CD8-positive, alpha-beta memory T cell (primary cell): ENCODE data around the gene SCAF8. TPM values are rescaled to one million over a fixed set of nuclear protein-coding genes. Genes with fewer than 3 reads are reported as not detected.
A peak's percentile ranks its signal among the peaks of the same experiment; 100 is the strongest.

Experiments
- CTCF ChIA-PET: fragments of 350-600 bp; sonication (Branson Sonifier 250); formaldehyde crosslinking; loops from one replicate; lab custom pipeline; 2021; ENCODE audit warnings: antibody characterized with exemption; lab: Charles Lee
- POLR2A ChIA-PET: fragments of 350-600 bp; sonication (Branson Sonifier 250); formaldehyde crosslinking; loops from one replicate; lab custom pipeline; 2021; ENCODE audit warnings: antibody characterized with exemption; lab: Charles Lee
- DNase-seq, 5 donors: peaks; one replicate each; pipeline versions ENCODE4 v3.0.0 to v3.0.0-alpha.2; 2020 to 2022; ENCODE audit warnings: mixed read lengths in 1 of 5
- H3K27ac ChIP-seq: one replicate; pipeline ENCODE4 v1.7.0; 2013; ENCODE audit warnings: low read depth, mild to moderate bottlenecking, low read length, moderate library complexity
- H3K27me3 ChIP-seq: 2 replicates; pipeline ENCODE4 v1.7.0; 2013; ENCODE audit warnings: low read length, mild to moderate bottlenecking; ENCODE audit not compliant: insufficient read depth, poor library complexity, severe bottlenecking
- H3K36me3 ChIP-seq: 2 replicates; pipeline ENCODE4 v1.7.0; 2013; ENCODE audit warnings: mild to moderate bottlenecking, low read length, moderate library complexity; ENCODE audit not compliant: insufficient read depth
- H3K4me1 ChIP-seq: 2 replicates; pipeline ENCODE4 v1.7.0; 2013; ENCODE audit warnings: mild to moderate bottlenecking, low read length, moderate library complexity; ENCODE audit not compliant: insufficient read depth
- H3K4me3 ChIP-seq: 2 replicates; pipeline ENCODE4 v1.7.0; 2013; ENCODE audit warnings: mild to moderate bottlenecking, low read length
- H3K9me3 ChIP-seq: 2 replicates; pipeline ENCODE4 v1.7.0; 2013; ENCODE audit warnings: mild to moderate bottlenecking, low read length
- H3K27ac Mint-ChIP-seq, 8 donors: one replicate each; pipeline ENCODE4 v1.8.0; 2020 to 2021; ENCODE audit warnings: mixed read lengths in 8 of 8, mild to moderate bottlenecking in 6 of 8, inconsistent platforms in 3 of 8, moderate library complexity in 3 of 8
- H3K27me3 Mint-ChIP-seq, 2 donors: one replicate each; pipeline ENCODE4 v1.8.0; 2020 to 2021; ENCODE audit warnings: mixed read lengths in 2 of 2, mild to moderate bottlenecking in 1 of 2, moderate library complexity in 1 of 2
- H3K36me3 Mint-ChIP-seq, 3 donors: one replicate each; pipeline ENCODE4 v1.8.0; 2020 to 2021; ENCODE audit warnings: mixed read lengths in 3 of 3, inconsistent platforms in 1 of 3, mild to moderate bottlenecking in 1 of 3
- H3K4me1 Mint-ChIP-seq, 3 donors: one replicate each; pipeline ENCODE4 v1.8.0; 2020 to 2021; ENCODE audit warnings: mixed read lengths in 3 of 3, inconsistent platforms in 1 of 3, mild to moderate bottlenecking in 1 of 3
- H3K4me3 Mint-ChIP-seq, 7 donors: one replicate each; pipeline ENCODE4 v1.8.0; 2020 to 2021; ENCODE audit warnings: mixed read lengths in 7 of 7, mild to moderate bottlenecking in 6 of 7, moderate library complexity in 4 of 7, inconsistent platforms in 2 of 7
- H3K9me3 Mint-ChIP-seq, 5 donors: one replicate each; pipeline ENCODE4 v1.8.0; 2020 to 2022; ENCODE audit warnings: mixed read lengths in 5 of 5, mild to moderate bottlenecking in 3 of 5, moderate library complexity in 2 of 5, inconsistent platforms in 1 of 5
- polyA plus RNA-seq: library from polyadenylated mRNA; unstranded; fragments of 300-500 nt; fragmentation: Illumina TruSeq; gene quantifications from one replicate; pipeline ENCODE4 v1.2.3, GENCODE V29; 2021
- total RNA-seq, 2 experiments: library from RNA; stranded (reverse); gene quantifications; one replicate each; pipeline ENCODE4 v1.2.3, GENCODE V29; 2021

The SCAF8 gene
- total RNA-seq (10 to 100 TPM; 37.1 to 39.8 TPM), polyA plus RNA-seq (16.2 TPM)

DNA sequence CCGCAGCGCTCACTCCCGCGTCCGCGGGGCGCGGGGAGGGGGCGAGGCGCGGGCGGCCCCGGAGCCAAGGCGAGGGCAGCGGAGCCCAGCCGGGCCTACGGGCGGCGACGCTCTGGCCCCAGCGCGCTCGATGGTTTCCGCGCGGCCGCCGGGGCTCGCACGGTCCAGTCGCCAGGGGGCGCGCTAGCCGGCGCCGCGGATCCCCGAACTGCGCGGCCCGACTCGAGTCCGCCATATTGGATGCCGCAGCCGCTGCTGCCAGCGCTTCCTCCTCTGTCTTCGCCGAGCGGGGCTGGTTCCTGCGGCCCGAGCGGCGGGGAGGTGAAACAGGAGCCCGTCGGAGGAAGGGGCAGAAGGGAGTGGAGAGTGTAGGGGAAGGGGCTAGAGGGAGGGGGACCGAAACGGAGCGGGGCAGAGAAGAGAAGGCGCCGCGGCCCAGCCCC is at the start of gene SCAF8:
SCAF8 (plus strand) TSS at position 234 of the 443 bp plus-strand sequence. CDS start 485 bp downstream, outside the sequence.
- Mint-ChIP-seq H3K9me3 (no peaks in the 10 kb centered on the region), H3K27me3 (peaks cover 0 to 2% of the 10 kb centered on the region in 2 donors), H3K4me1 (peaks cover 36 to 46% (median 42%) of the 10 kb centered on the region in 3 donors), H3K27ac (peak within 1 kb of the TSS; percentile 90 to 99 (median 95)), H3K36me3 (peaks cover 0 to 24% (median 2%) of the 10 kb centered on the region in 3 donors), H3K4me3 (peak within 1 kb of the TSS; percentile 86 to 96 (median 91))
- DNase-seq: peak; percentile 76 to 89 (median 86)
- ChIA-PET CTCF (interaction anchor here (1.4 kb wide), 1 partner anchor 73 kb away, joined by 4 read pairs; no protein-coding TSS in a partner anchor), POLR2A (interaction anchor here (0.7 kb wide), 1 partner anchor 385 kb away, joined by 3 read pairs; no protein-coding TSS in a partner anchor)
- peaks cover 42% of the 10 kb centered on the region for H3K4me1 ChIP-seq
- no peaks in the 10 kb centered on the region for H3K36me3 ChIP-seq
- no peaks in the 10 kb centered on the region for H3K9me3 ChIP-seq
- H3K4me3 ChIP-seq: peak within 1 kb of the TSS; percentile 74
- H3K27ac ChIP-seq: peak within 1 kb of the TSS; percentile 86
- no peaks in the 10 kb centered on the region for H3K27me3 ChIP-seq

GRCh38 chr6:154683756-154684523 is 49.3 kb upstream of the SCAF8 start:
- DNase-seq: no peak
- Histone ChIP-seq H3K9me3 (no peaks in the 10 kb centered on the region), H3K27ac (no peak overlapping the region), H3K4me3 (no peak overlapping the region), H3K36me3 (no peaks in the 10 kb centered on the region), H3K4me1 (no peaks in the 10 kb centered on the region), H3K27me3 (no peaks in the 10 kb centered on the region)
- no peaks in the 10 kb centered on the region for H3K27me3 Mint-ChIP-seq
- peak overlapping the region in 4 of 7 donors; percentile 3 to 38 (median 18) for H3K4me3 Mint-ChIP-seq
- no peaks in the 10 kb centered on the region for H3K9me3 Mint-ChIP-seq
- H3K36me3 Mint-ChIP-seq: no peaks in the 10 kb centered on the region
- H3K27ac Mint-ChIP-seq: peak overlapping the region in 6 of 8 donors; percentile 1 to 86 (median 38)
- ChIA-PET POLR2A (no interaction called here), CTCF (interaction anchor here (2.7 kb wide), 1 partner anchor 8 kb away, joined by 20 read pairs; no protein-coding TSS in a partner anchor)
- H3K4me1 Mint-ChIP-seq: peaks cover 9 to 11% (median 10%) of the 10 kb centered on the region in 3 donors

DNA sequence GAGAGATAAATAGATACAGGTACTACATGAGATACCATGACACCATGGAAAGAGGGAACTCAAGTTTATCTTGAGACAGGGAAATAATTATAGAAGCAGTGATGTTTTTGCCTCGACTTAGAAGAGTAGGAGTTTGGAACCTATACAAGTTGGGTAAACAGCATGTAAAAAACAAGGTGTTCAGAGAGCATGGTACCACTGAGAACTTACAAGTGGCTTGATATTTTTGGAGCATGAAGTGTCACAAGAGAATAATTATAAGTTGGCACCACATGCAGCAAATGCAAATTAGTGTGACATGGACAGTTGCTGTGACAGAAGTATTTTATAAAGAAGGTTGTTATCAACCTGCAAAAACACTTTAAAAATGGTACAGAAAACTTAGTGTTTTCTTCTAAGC is 47.1 kb upstream of the SCAF8 start:
- H3K27me3 ChIP-seq: no peaks in the 10 kb centered on the region
- peaks cover 0 to 2% of the 10 kb centered on the region in 2 donors for H3K27me3 Mint-ChIP-seq
- no peaks in the 10 kb centered on the region for H3K9me3 Mint-ChIP-seq
- no peak overlapping the region for H3K4me3 ChIP-seq
- H3K27ac Mint-ChIP-seq: no peak overlapping the region
- H3K27ac ChIP-seq: no peak overlapping the region
- H3K36me3 ChIP-seq: no peaks in the 10 kb centered on the region
- ChIA-PET CTCF (no interaction called here), POLR2A (no interaction called here)
- H3K36me3 Mint-ChIP-seq: no peaks in the 10 kb centered on the region
- DNase-seq: no peak
- H3K9me3 ChIP-seq: no peaks in the 10 kb centered on the region
- peaks cover 9 to 11% (median 10%) of the 10 kb centered on the region in 3 donors for H3K4me1 Mint-ChIP-seq
- H3K4me3 Mint-ChIP-seq: no peak overlapping the region
- H3K4me1 ChIP-seq: no peaks in the 10 kb centered on the region

GRCh38 chr6:154689493-154690255 is 43.5 kb upstream of the SCAF8 start:
- H3K4me1 Mint-ChIP-seq: no peaks in the 10 kb centered on the region
- POLR2A ChIA-PET: no interaction called here

GRCh38 chr6:154690857-154691256 is 42.4 kb upstream of the SCAF8 start:
- Mint-ChIP-seq H3K4me3 (no peak overlapping the region), H3K27ac (no peak overlapping the region)
- POLR2A ChIA-PET: no interaction called here

More at GRCh38 chr6:154689493-154690255, 43.5 kb upstream of the SCAF8 start:
- H3K9me3 Mint-ChIP-seq: no peaks in the 10 kb centered on the region
- Histone ChIP-seq H3K4me1 (no peaks in the 10 kb centered on the region), H3K9me3 (no peaks in the 10 kb centered on the region), H3K4me3 (no peak overlapping the region), H3K27me3 (no peaks in the 10 kb centered on the region), H3K27ac (no peak overlapping the region), H3K36me3 (no peaks in the 10 kb centered on the region)
- H3K4me3 Mint-ChIP-seq: no peak overlapping the region
- peaks cover 0 to 3% of the 10 kb centered on the region in 2 donors for H3K27me3 Mint-ChIP-seq
- no peak overlapping the region for H3K27ac Mint-ChIP-seq
- CTCF ChIA-PET: no interaction called here
- no peak for DNase-seq
- no peaks in the 10 kb centered on the region for H3K36me3 Mint-ChIP-seq

DNA sequence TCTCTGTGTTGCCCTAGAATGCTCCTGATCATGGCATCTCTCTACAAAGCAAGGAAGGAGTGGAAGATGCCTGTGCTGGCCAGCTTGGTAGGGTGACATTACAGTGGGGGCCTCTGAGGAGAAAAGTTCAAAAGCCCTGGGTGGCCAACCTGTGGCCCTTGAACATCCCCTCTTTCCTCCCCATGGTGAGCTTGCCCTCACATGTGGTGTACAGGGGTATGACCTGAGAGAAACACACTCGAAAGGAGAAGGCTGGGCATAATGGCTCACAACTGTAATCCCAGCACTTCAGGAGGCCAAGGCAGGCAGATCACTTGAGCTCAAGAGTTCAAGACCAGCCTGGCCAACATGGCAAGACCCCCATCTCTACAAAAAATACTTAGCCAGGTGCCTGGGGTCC is 36.6 kb upstream of the SCAF8 start:
- Mint-ChIP-seq H3K4me3 (no peak overlapping the region), H3K27me3 (peaks cover 0 to 3% of the 10 kb centered on the region in 2 donors), H3K9me3 (no peaks in the 10 kb centered on the region), H3K27ac (no peak overlapping the region), H3K4me1 (no peaks in the 10 kb centered on the region), H3K36me3 (no peaks in the 10 kb centered on the region)
- ChIA-PET CTCF (interaction anchor here (0.9 kb wide), 1 partner anchor 21 kb away, joined by 3 read pairs; no protein-coding TSS in a partner anchor), POLR2A (no interaction called here)
- Histone ChIP-seq H3K36me3 (no peaks in the 10 kb centered on the region), H3K9me3 (no peaks in the 10 kb centered on the region), H3K27me3 (no peaks in the 10 kb centered on the region), H3K27ac (no peak overlapping the region), H3K4me3 (no peak overlapping the region), H3K4me1 (no peaks in the 10 kb centered on the region)
- no peak for DNase-seq

More at GRCh38 chr6:154690857-154691256, 42.4 kb upstream of the SCAF8 start:
- no peaks in the 10 kb centered on the region for H3K4me1 Mint-ChIP-seq
- no peaks in the 10 kb centered on the region for H3K9me3 ChIP-seq
- H3K9me3 Mint-ChIP-seq: no peaks in the 10 kb centered on the region
- no peaks in the 10 kb centered on the region for H3K4me1 ChIP-seq
- no peaks in the 10 kb centered on the region for H3K27me3 ChIP-seq
- H3K36me3 ChIP-seq: no peaks in the 10 kb centered on the region
- no peaks in the 10 kb centered on the region for H3K36me3 Mint-ChIP-seq
- H3K27me3 Mint-ChIP-seq: peaks cover 0 to 3% of the 10 kb centered on the region in 2 donors
- CTCF ChIA-PET: interaction anchor here (1.6 kb wide), 1 partner anchor 15 kb away, joined by 3 read pairs; no protein-coding TSS in a partner anchor
- H3K27ac ChIP-seq: no peak overlapping the region
- no peak overlapping the region for H3K4me3 ChIP-seq
- no peak for DNase-seq

GRCh38 chr6:154703124-154703523 is 30.1 kb upstream of the SCAF8 start:
- Histone ChIP-seq H3K27me3 (peaks cover 3% of the 10 kb centered on the region), H3K9me3 (no peaks in the 10 kb centered on the region), H3K4me3 (no peak overlapping the region), H3K27ac (no peak overlapping the region), H3K4me1 (no peaks in the 10 kb centered on the region), H3K36me3 (no peaks in the 10 kb centered on the region)
- no peak for DNase-seq
- Mint-ChIP-seq H3K27me3 (peaks cover 9 to 10% of the 10 kb centered on the region in 2 donors), H3K36me3 (no peaks in the 10 kb centered on the region), H3K9me3 (no peaks in the 10 kb centered on the region), H3K4me1 (no peaks in the 10 kb centered on the region), H3K4me3 (no peak overlapping the region), H3K27ac (no peak overlapping the region)
- ChIA-PET POLR2A (no interaction called here), CTCF (no interaction called here)
